ENCODE results near the gene GPR4. TPM values are rescaled to one million over a fixed set of nuclear protein-coding genes. Genes with fewer than 3 reads are reported as not detected.

GPR4 gene
- total RNA-seq, 1 experiment from 2014 or later: 3.1 TPM

DNA sequence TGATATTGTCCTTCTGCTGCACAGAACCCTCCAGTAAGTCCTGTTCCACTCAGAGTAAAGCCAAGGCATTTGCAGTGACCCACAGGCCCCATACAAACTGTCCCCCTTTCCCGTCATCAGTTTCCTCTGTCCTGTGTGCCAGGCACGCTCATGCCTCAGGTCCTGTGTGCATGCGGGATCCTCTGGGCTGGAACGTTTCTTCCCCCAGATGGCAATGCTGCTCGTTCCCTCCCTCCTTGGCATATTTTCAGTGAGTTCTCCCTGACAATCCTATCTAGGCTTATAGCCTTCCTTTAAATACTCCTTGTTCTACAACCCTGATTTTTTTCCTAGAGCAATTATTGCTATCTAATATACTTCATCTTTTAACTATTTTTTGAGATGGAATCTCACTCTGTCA is 23.2 kb downstream of the GPR4 start:
- intact Hi-C loops (cut with micrococcal nuclease): no loop called here
- no peak overlapping the region for H2AFZ ChIP-seq (ENCODE audit: low read length)
- H3K4me1 ChIP-seq (ENCODE audit: insufficient read depth, low read length): peaks cover 38% of the 10 kb centered on the region
- TF ChIP-seq, protein P1, sequence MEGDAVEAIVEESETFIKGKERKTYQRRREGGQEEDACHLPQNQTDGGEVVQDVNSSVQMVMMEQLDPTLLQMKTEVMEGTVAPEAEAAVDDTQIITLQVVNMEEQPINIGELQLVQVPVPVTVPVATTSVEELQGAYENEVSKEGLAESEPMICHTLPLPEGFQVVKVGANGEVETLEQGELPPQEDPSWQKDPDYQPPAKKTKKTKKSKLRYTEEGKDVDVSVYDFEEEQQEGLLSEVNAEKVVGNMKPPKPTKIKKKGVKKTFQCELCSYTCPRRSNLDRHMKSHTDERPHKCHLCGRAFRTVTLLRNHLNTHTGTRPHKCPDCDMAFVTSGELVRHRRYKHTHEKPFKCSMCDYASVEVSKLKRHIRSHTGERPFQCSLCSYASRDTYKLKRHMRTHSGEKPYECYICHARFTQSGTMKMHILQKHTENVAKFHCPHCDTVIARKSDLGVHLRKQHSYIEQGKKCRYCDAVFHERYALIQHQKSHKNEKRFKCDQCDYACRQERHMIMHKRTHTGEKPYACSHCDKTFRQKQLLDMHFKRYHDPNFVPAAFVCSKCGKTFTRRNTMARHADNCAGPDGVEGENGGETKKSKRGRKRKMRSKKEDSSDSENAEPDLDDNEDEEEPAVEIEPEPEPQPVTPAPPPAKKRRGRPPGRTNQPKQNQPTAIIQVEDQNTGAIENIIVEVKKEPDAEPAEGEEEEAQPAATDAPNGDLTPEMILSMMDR (conservative IDR thresholded peaks at IDR 0.05; ENCODE audit: low read depth, low read length): no peak
- TF ChIP-seq EZH2phosphoT487 (IDR thresholded peaks at IDR 0.05; ENCODE audit: borderline replicate concordance, low read length): no peak
- TF ChIP-seq EZH2 (IDR thresholded peaks at IDR 0.05; ENCODE audit: low read length, unreplicated experiment): no peak
- peak overlapping the region; percentile 62 for H3K27ac ChIP-seq (ENCODE audit: low read length)
- peaks cover 14% of the 10 kb centered on the region for H3F3A ChIP-seq (ENCODE audit: low read length, unreplicated experiment)
- no peak overlapping the region for H3K4me3 ChIP-seq (ENCODE audit: low read length)
- ChIA-PET CTCF (no interaction called here), POLR2A (ENCODE audit: unreplicated experiment) (no interaction called here)
- no peaks in the 10 kb centered on the region for H3K9me2 ChIP-seq (replicated peaks; ENCODE audit: low read length)
- H3K9ac ChIP-seq (ENCODE audit: low read length): no peak overlapping the region
- peaks cover 60% of the 10 kb centered on the region for H3K79me2 ChIP-seq (ENCODE audit: low read length)
- no peaks in the 10 kb centered on the region for H3K9me3 ChIP-seq (ENCODE audit: low read length)
- no peaks in the 10 kb centered on the region for H4K20me1 ChIP-seq (ENCODE audit: low read length)
- no peaks in the 10 kb centered on the region for H3K36me3 ChIP-seq (ENCODE audit: low read depth, low read length)
- BruUV-seq (replicated peaks): no TSS peak
- ATAC-seq: no peak
- H3K4me2 ChIP-seq (ENCODE audit: low read length): 0 out of 2 replicates have a peak overlapping the region, but pooled peaks have one; percentile 13
- no peaks in the 10 kb centered on the region for H3K27me3 ChIP-seq (ENCODE audit: low read length)
- DNase-seq: no peak

DNA sequence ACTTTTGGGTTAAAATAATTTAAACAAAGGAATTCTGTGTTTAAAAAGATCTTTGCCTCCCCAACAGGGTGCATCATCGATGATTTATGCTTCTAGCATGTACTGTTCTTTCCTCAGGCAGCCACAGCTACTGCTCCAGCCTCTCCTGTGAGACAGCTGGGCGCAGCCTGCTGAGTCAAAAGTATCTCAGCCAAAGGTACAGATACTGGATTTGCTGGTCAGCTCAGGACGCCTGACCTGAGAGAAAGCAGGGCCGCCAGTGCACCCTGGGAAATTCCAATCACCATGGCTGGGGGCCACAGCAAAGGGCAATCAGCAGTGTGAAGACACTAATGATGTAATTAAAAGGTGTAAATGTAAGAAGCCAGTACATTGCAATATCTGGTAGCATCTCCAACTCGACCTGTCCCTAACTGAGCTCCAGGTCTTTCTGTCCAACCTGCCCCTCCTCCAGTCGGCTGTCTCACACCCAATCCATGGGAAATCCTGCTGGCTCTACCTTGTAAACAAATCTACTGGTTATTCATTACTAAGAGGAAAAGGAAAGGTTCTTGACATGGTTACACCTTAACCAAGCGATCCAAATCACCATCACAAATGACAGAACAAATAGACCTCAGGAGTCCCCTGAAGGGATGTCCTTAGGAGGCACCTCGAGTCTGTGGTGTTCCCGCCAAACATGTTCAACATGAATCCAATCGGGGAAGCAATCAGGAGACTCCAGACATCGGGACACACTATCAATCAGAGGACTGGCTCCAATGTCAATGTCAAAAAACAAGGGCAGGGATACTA is 24.7 kb downstream of the GPR4 start:
- no peak for TF ChIP-seq EZH2phosphoT487 (IDR thresholded peaks at IDR 0.05; ENCODE audit: borderline replicate concordance, low read length)
- no peak for TF ChIP-seq EZH2 (IDR thresholded peaks at IDR 0.05; ENCODE audit: low read length, unreplicated experiment)
- TF ChIP-seq, protein P1 (conservative IDR thresholded peaks at IDR 0.05; ENCODE audit: low read depth, low read length): no peak
- peak overlapping the region; percentile 88 for H3K9ac ChIP-seq (ENCODE audit: low read length)
- no peaks in the 10 kb centered on the region for H4K20me1 ChIP-seq (ENCODE audit: low read length)
- peak; percentile 99 for ATAC-seq
- intact Hi-C loops (cut with micrococcal nuclease): no loop called here
- H2AFZ ChIP-seq (ENCODE audit: low read length): peak overlapping the region; percentile 20; the same call in 1 of the 2 replicates
- peak; percentile 95 for DNase-seq
- peak overlapping the region; percentile 40 for H3K4me3 ChIP-seq (ENCODE audit: low read length)
- H3K27ac ChIP-seq (ENCODE audit: low read length): peak overlapping the region; percentile 100
- peaks cover 56% of the 10 kb centered on the region for H3K79me2 ChIP-seq (ENCODE audit: low read length)
- BruUV-seq (replicated peaks): TSS peak; percentile 65
- H3K27me3 ChIP-seq (ENCODE audit: low read length): no peaks in the 10 kb centered on the region
- peaks cover 14% of the 10 kb centered on the region for H3F3A ChIP-seq (ENCODE audit: low read length, unreplicated experiment)
- ChIA-PET CTCF (interaction anchor here (1.2 to 1.3 kb wide), 2 partner anchors 19 to 64 kb away, joined by 6 to 7 read pairs; no protein-coding TSS in a partner anchor), POLR2A (ENCODE audit: unreplicated experiment) (interaction anchor here (0.8 kb wide), 1 partner anchor 128 kb away, joined by 3 read pairs; no protein-coding TSS in a partner anchor)
- H3K9me2 ChIP-seq (replicated peaks; ENCODE audit: low read length): no peaks in the 10 kb centered on the region
- no peaks in the 10 kb centered on the region for H3K36me3 ChIP-seq (ENCODE audit: low read depth, low read length)
- H3K9me3 ChIP-seq (ENCODE audit: low read length): no peaks in the 10 kb centered on the region
- H3K4me1 ChIP-seq (ENCODE audit: insufficient read depth, low read length): peaks cover 34% of the 10 kb centered on the region
- H3K4me2 ChIP-seq (ENCODE audit: low read length): peak overlapping the region; percentile 71

DNA sequence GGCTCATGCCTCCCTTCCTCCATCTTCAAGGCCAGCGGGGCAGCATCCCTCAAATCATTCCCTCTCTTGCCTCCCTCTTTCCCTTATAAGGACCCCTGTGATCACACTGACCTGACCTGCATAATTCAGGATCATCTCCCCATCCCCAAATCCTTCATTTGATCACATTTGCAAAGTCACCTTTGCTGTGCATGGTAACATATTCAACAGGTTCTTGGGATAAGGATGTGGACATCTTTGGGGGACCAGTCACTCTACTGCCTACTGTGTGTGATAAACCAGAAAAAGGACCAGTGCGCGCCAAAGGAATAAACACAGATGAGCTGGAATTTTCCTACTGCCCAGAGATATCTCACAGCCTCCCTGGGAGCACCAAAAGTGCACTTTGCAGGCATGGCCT is 25.3 kb downstream of the GPR4 start:
- Histone ChIP-seq H3K79me2 (ENCODE audit: low read length) (peaks cover 52% of the 10 kb centered on the region), H3K9me3 (ENCODE audit: low read length) (no peaks in the 10 kb centered on the region), H3K36me3 (ENCODE audit: low read depth, low read length) (no peaks in the 10 kb centered on the region), H3K4me2 (ENCODE audit: low read length) (peak overlapping the region; percentile 71), H3K4me3 (ENCODE audit: low read length) (0 out of 2 replicates have a peak overlapping the region, but pooled peaks have one; percentile 31), H3K9me2 (replicated peaks; ENCODE audit: low read length) (no peaks in the 10 kb centered on the region), H2AFZ (ENCODE audit: low read length) (no peak overlapping the region), H3K4me1 (ENCODE audit: insufficient read depth, low read length) (peaks cover 34% of the 10 kb centered on the region), H3K9ac (ENCODE audit: low read length) (peak overlapping the region; percentile 79), H3F3A (ENCODE audit: low read length, unreplicated experiment) (peaks cover 14% of the 10 kb centered on the region), H4K20me1 (ENCODE audit: low read length) (no peaks in the 10 kb centered on the region), H3K27me3 (ENCODE audit: low read length) (no peaks in the 10 kb centered on the region), H3K27ac (ENCODE audit: low read length) (peak overlapping the region; percentile 100)
- DNase-seq: no peak
- no peak for ATAC-seq
- CTCF ChIA-PET: interaction anchor here (1.2 to 1.3 kb wide), 2 partner anchors 18 to 65 kb away, joined by 6 to 7 read pairs; no protein-coding TSS in a partner anchor
- intact Hi-C loops (cut with micrococcal nuclease): no loop called here
- TSS peak; percentile 29 for BruUV-seq (replicated peaks)
- POLR2A ChIA-PET (ENCODE audit: unreplicated experiment): no interaction called here
- TF ChIP-seq EZH2phosphoT487 (IDR thresholded peaks at IDR 0.05; ENCODE audit: borderline replicate concordance, low read length): no peak
- TF ChIP-seq, protein P1 (conservative IDR thresholded peaks at IDR 0.05; ENCODE audit: low read depth, low read length): no peak
- TF ChIP-seq EZH2 (IDR thresholded peaks at IDR 0.05; ENCODE audit: low read length, unreplicated experiment): no peak
